GM12878 (cell line): ENCODE results near the gene GPR39. TPM values are rescaled to one million over a fixed set of nuclear protein-coding genes. Genes with fewer than 3 reads are reported as not detected.

ENCODE experiments used
- ATAC-seq: fragments of 200-7000 bp; cut with Tn5 transposase; 3 replicates; pipeline ENCODE4 v1.9.1; 2020; ENCODE audit warnings: mild to moderate bottlenecking, moderate library complexity
- BruUV-seq: library from RNA; stranded (reverse); fragments of 400-500 nt; replicated peaks from 2 replicates; lab custom pipeline; 2021; lab: Mats Ljungman, UMichigan
- CTCF ChIA-PET: fragments of 300-600 bp; sonication (Branson Sonifier 250); formaldehyde crosslinking; extraction: SDS; loops from one replicate; lab custom pipeline; 2021; ENCODE audit warnings: inconsistent platforms; lab: Yijun Ruan, JAX
- POLR2A ChIA-PET: fragments of 350-600 bp; formaldehyde crosslinking; extraction: SDS; loops from one replicate; lab custom pipeline; 2021; ENCODE audit warnings: inconsistent platforms; lab: Charles Lee
- RAD21 ChIA-PET: fragments of 300-600 bp; sonication (Branson Sonifier 250); formaldehyde crosslinking; loops from one replicate; lab custom pipeline; 2023; ENCODE audit warnings: antibody characterized with exemption; ENCODE audit not compliant: unreplicated experiment; lab: Charles Lee
- SMC1A ChIA-PET: fragments of 300-600 bp; sonication (Branson Sonifier 250); formaldehyde crosslinking; loops from one replicate; lab custom pipeline; 2023; ENCODE audit not compliant: unreplicated experiment, uncharacterized antibody; lab: Charles Lee
- DNase-seq: peaks from one replicate; pipeline ENCODE4 v3.0.0-alpha.2; 2011; ENCODE audit warnings: low read depth, low spot score
- FAIRE-seq: peaks from 3 replicates; lab custom pipeline; 2011; peaks lifted over from hg19 to GRCh38; lab: Jason Lieb, UNC
- H2AFZ ChIP-seq: 2 replicates; pipeline ENCODE4 v1.6.0; 2011; ENCODE audit warnings: low read depth, low read length, control low read depth; ENCODE audit not compliant: control insufficient read depth
- H3K27ac ChIP-seq: 2 replicates; pipeline ENCODE4 v1.5.1; 2011; ENCODE audit warnings: control low read depth; ENCODE audit not compliant: control insufficient read depth, insufficient read depth
- H3K27me3 ChIP-seq, 2 experiments: replicated peaks in 1 of 2; 2 replicates each; pipeline versions ENCODE4 v1.6.0 to v1.6.1; 2011; ENCODE audit warnings: low read length in 1 of 2; ENCODE audit not compliant: control insufficient read depth in 2 of 2, insufficient read depth in 2 of 2
- H3K36me3 ChIP-seq, 2 experiments: 2 replicates each; pipeline ENCODE4 v1.5.1; 2011; ENCODE audit warnings: low read length in 1 of 2; ENCODE audit not compliant: control insufficient read depth in 2 of 2, insufficient read depth in 2 of 2
- H3K4me1 ChIP-seq: 2 replicates; pipeline ENCODE4 v1.6.1; 2011; ENCODE audit warnings: mild to moderate bottlenecking, low read length, moderate library complexity, mixed read lengths; ENCODE audit not compliant: control insufficient read depth, insufficient read depth
- H3K4me2 ChIP-seq: 2 replicates; pipeline ENCODE4 v1.6.0; 2011; ENCODE audit warnings: control low read depth; ENCODE audit not compliant: control insufficient read depth, insufficient read depth
- H3K4me3 ChIP-seq: fragments of 200-600 bp; sonication (generic); 2 replicates; pipeline ENCODE4 v1.5.1; 2016
- H3K79me2 ChIP-seq: 2 replicates; pipeline ENCODE4 v1.6.0; 2011; ENCODE audit warnings: low read length; ENCODE audit not compliant: control insufficient read depth, insufficient read depth
- H3K9ac ChIP-seq: 2 replicates; pipeline ENCODE4 v1.8.0; 2011; ENCODE audit warnings: low read length, control low read depth, mixed read lengths; ENCODE audit not compliant: control insufficient read depth, insufficient read depth
- H3K9me3 ChIP-seq: replicated peaks from 3 replicates; pipeline ENCODE4 v1.5.1; 2011; ENCODE audit warnings: mild to moderate bottlenecking, low read length; ENCODE audit not compliant: control insufficient read depth, insufficient read depth
- H4K20me1 ChIP-seq: 2 replicates; pipeline ENCODE4 v1.6.0; 2011; ENCODE audit not compliant: control insufficient read depth, insufficient read depth
- HCFC1 ChIP-seq: fragments of 150-350 bp; IDR thresholded peaks from 2 replicates; pipeline ENCODE4 v1.6.1; 2014; ENCODE audit warnings: low read length
- NR2C2 ChIP-seq: IDR thresholded peaks from 2 replicates; pipeline ENCODE4 v1.6.1; 2011; ENCODE audit warnings: borderline replicate concordance, low read depth; ENCODE audit not compliant: control insufficient read depth, insufficient read length
- PAX8 ChIP-seq: fragments of 450-650 bp; IDR thresholded peaks from 2 replicates; pipeline ENCODE4 v1.6.1; 2017; ENCODE audit warnings: mild to moderate bottlenecking, moderate library complexity
- PBX3 ChIP-seq: IDR thresholded peaks from 2 replicates; pipeline ENCODE4 v1.6.1; 2011; ENCODE audit warnings: mild to moderate bottlenecking, low read depth, low read length, moderate library complexity; ENCODE audit not compliant: insufficient replicate concordance
- SIN3A ChIP-seq: IDR thresholded peaks from 2 replicates; pipeline ENCODE4 v1.6.1; 2012; ENCODE audit warnings: low read depth, low read length, improper control_type of control experiment
- TARDBP ChIP-seq: IDR thresholded peaks from 2 replicates; pipeline ENCODE4 v1.6.1; 2016; ENCODE audit warnings: borderline replicate concordance
- ZBED1 ChIP-seq: IDR thresholded peaks from 2 replicates; pipeline ENCODE4 v1.6.1; 2016; ENCODE audit warnings: borderline replicate concordance
- WGBS: methylation state at CpG from one replicate; pipeline ENCODE4 v1.1.6; 2016; ENCODE audit warnings: low lambda C conversion rate; ENCODE audit not compliant: insufficient replicate concordance, insufficient coverage; ENCODE audit errors: missing lambda C conversion rate; 5-methylcytosine and 5-hydroxymethylcytosine counted together
- in situ Hi-C: fragments of 300-500 bp; cut with MboI; formaldehyde crosslinking; loops from 9 replicates; pipeline ENCODE4 v1.14.3; 2018; ENCODE audit warnings: mixed read lengths
- intact Hi-C: fragments of 100-400 bp; cut with micrococcal nuclease; formaldehyde crosslinking; loops from one replicate; pipeline ENCODE4 v1.14.2; 2022; ENCODE audit not compliant: unreplicated experiment
- polyA plus RNA-seq, 11 experiments: library from polyadenylated mRNA; depleted of rRNA in 4 of 11; unstranded in 6 of 11; stranded (reverse) in 5 of 11; fragments of >200 nt; fragmentation: Nextera tagmentation in 4 of 11; fragmentation: Illumina TruSeq in 1 of 11; extraction: Ambion mirVana in 4 of 11; extraction: Trizol in 1 of 11; gene quantifications; 1 replicate in 1 of 11; 2 replicates in 10 of 11; pipeline versions ENCODE4 v1.2.1 to v1.2.3, GENCODE V29; 2011 to 2016; ENCODE audit warnings: inconsistent platforms in 2 of 11, missing spikeins in 2 of 11, low read depth in 1 of 11
- total RNA-seq, 4 experiments: library from RNA; depleted of rRNA in 3 of 4; stranded (reverse); fragments of >200 nt in 3 of 4; fragmentation: Illumina TruSeq in 1 of 4; extraction: Trizol in 1 of 4; gene quantifications; 2 replicates each; pipeline versions ENCODE4 v1.2.1 to v1.2.3, GENCODE V29; 2013 to 2021

The GPR39 gene
- total and polyA plus RNA-seq, 10 of the 15 experiments (the other 5 are each of a cell fraction or from before 2014, with no cell fraction given) = 0.05 to 0.23 TPM; not detected in 8

- BruUV-seq = no TSS peak
- Histone ChIP-seq H3K9me3 (no peaks in the 10 kb centered on the region), H4K20me1 (no peaks in the 10 kb centered on the region), H2AFZ (no peak overlapping the region), H3K36me3 (no peaks in the 10 kb centered on the region), H3K4me3 (no peak overlapping the region), H3K27ac (no peak overlapping the region)
- in situ Hi-C loops = no loop called here
- ATAC-seq = no peak
- 38% methylated on average over 4 of the region's 4 CpGs for WGBS
- POLR2A ChIA-PET = no interaction called here
- TF ChIP-seq TARDBP (no peak), SIN3A (no peak), PBX3 (no peak), HCFC1 (no peak), ZBED1 (no peak), NR2C2 (no peak), PAX8 (no peak)
- TF ChIP-seq, all 136 proteins: peak for 0
- FAIRE-seq = no peak
- H3K79me2 ChIP-seq = no peaks in the 10 kb centered on the region
- RAD21 ChIA-PET = no interaction called here
- H3K4me2 ChIP-seq = no peak overlapping the region
- CTCF ChIA-PET = no interaction called here
- no peaks in the 10 kb centered on the region for H3K4me1 ChIP-seq
- intact Hi-C loops = no loop called here
- H3K27me3 ChIP-seq = no peaks in the 10 kb centered on the region
- SMC1A ChIA-PET = interaction anchor here (1.6 kb wide), 1 partner anchor 12 kb away, joined by 3 read pairs; no protein-coding TSS in a partner anchor
- DNase-seq = no peak
- H3K9ac ChIP-seq = no peak overlapping the region
Observed at GRCh38 chr2:132607426-132608090, 191.0 kb downstream of the GPR39 start.
